Suprapubic skin (tissue), 4 donors: ENCODE measurements around the gene WDR12. TPM values are rescaled to one million over a fixed set of nuclear protein-coding genes. Genes with fewer than 3 reads are reported as not detected.
A peak's percentile ranks its signal among the peaks of the same experiment; 100 is the strongest.

Source experiments
- DNase-seq, 2 donors: peaks; one replicate each; pipeline ENCODE4 v3.0.0-alpha.2; 2019; ENCODE audit warnings: low spot score in 2 of 2
- H3K27ac ChIP-seq: fragments of 200-600 bp; sonication (generic); one replicate; pipeline ENCODE4 v1.5.1; 2019
- H3K27me3 ChIP-seq: fragments of 200-600 bp; sonication (generic); one replicate; pipeline ENCODE4 v1.5.1; 2019
- H3K36me3 ChIP-seq: fragments of 200-600 bp; sonication (generic); one replicate; pipeline ENCODE4 v1.5.1; 2019
- H3K4me1 ChIP-seq: fragments of 200-600 bp; sonication (generic); one replicate; pipeline ENCODE4 v1.5.1; 2019
- H3K4me3 ChIP-seq: fragments of 200-600 bp; sonication (generic); one replicate; pipeline ENCODE4 v1.5.1; 2019; ENCODE audit warnings: mild to moderate bottlenecking
- H3K9me3 ChIP-seq: fragments of 200-600 bp; sonication (generic); one replicate; pipeline ENCODE4 v1.5.1; 2019
- EP300 ChIP-seq: sonication (generic); formaldehyde crosslinking; IDR thresholded peaks from one replicate; pipeline ENCODE4 v1.6.1; 2017; ENCODE audit warnings: antibody characterized with exemption
- POLR2A ChIP-seq, 2 donors: fragments of 450-650 bp; IDR thresholded peaks; one replicate each; pipeline ENCODE4 v1.6.1; 2017; ENCODE audit warnings: antibody characterized with exemption in 2 of 2, mild to moderate bottlenecking in 2 of 2, moderate library complexity in 2 of 2
- POLR2AphosphoS5 ChIP-seq, 3 donors: sonication (generic); formaldehyde crosslinking; IDR thresholded peaks; one replicate each; pipeline ENCODE4 v1.6.1; 2017; ENCODE audit warnings: antibody characterized with exemption in 3 of 3
- WGBS: methylation state at CpG from one replicate; pipeline ENCODE4 v1.1.5; 2018; 5-methylcytosine and 5-hydroxymethylcytosine counted together
- total RNA-seq, 4 donors: library from RNA; depleted of rRNA; stranded (reverse); fragments of >200 nt; gene quantifications; one replicate each; pipeline ENCODE4 v1.1.0, GENCODE V29; 2016
- TF ChIP-seq, protein P1 (sequence below), 2 donors: fragments of 200-600 bp in 1 of 2; fragments of 450-650 bp in 1 of 2; sonication (generic) in 1 of 2; IDR thresholded peaks; one replicate each; pipeline ENCODE4 v1.5.1; 2016 to 2019; ENCODE audit warnings: antibody characterized with exemption in 2 of 2, mild to moderate bottlenecking in 1 of 2, moderate library complexity in 1 of 2

WDR12 gene
- total RNA-seq, 4 donors from 2014 or later: 18.2 to 30.2 (median 26.2) TPM

GRCh38 chr2:202885190-202885589, 26.3 kb downstream of the WDR12 start:
- H3K9me3 ChIP-seq: no peaks in the 10 kb centered on the region
- H3K4me3 ChIP-seq: no peak overlapping the region
- H3K27ac ChIP-seq: no peak overlapping the region
- no peak for TF ChIP-seq EP300
- no peak for TF ChIP-seq POLR2AphosphoS5 (IDR thresholded peaks at IDR 0.05)
- TF ChIP-seq, protein P1, sequence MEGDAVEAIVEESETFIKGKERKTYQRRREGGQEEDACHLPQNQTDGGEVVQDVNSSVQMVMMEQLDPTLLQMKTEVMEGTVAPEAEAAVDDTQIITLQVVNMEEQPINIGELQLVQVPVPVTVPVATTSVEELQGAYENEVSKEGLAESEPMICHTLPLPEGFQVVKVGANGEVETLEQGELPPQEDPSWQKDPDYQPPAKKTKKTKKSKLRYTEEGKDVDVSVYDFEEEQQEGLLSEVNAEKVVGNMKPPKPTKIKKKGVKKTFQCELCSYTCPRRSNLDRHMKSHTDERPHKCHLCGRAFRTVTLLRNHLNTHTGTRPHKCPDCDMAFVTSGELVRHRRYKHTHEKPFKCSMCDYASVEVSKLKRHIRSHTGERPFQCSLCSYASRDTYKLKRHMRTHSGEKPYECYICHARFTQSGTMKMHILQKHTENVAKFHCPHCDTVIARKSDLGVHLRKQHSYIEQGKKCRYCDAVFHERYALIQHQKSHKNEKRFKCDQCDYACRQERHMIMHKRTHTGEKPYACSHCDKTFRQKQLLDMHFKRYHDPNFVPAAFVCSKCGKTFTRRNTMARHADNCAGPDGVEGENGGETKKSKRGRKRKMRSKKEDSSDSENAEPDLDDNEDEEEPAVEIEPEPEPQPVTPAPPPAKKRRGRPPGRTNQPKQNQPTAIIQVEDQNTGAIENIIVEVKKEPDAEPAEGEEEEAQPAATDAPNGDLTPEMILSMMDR (IDR thresholded peaks at IDR 0.05): no peak
- TF ChIP-seq POLR2A (IDR thresholded peaks at IDR 0.05): no peak
- 95% methylated on average over 7 of the region's 7 CpGs for WGBS
- DNase-seq: no peak
- H3K27me3 ChIP-seq: no peaks in the 10 kb centered on the region
- H3K36me3 ChIP-seq: peaks cover 65% of the 10 kb centered on the region
- H3K4me1 ChIP-seq: no peaks in the 10 kb centered on the region

GRCh38 chr2:202883987-202884675, 27.3 kb downstream of the WDR12 start:
- TF ChIP-seq POLR2A (IDR thresholded peaks at IDR 0.05) (no peak), POLR2AphosphoS5 (IDR thresholded peaks at IDR 0.05) (no peak), EP300 (no peak)
- TF ChIP-seq, protein P1 (IDR thresholded peaks at IDR 0.05): no peak
- no peaks in the 10 kb centered on the region for H3K27me3 ChIP-seq
- no peak overlapping the region for H3K27ac ChIP-seq
- H3K4me3 ChIP-seq: no peak overlapping the region
- no peak for DNase-seq
- 90% methylated on average over 5 of the region's 5 CpGs for WGBS
- H3K9me3 ChIP-seq: no peaks in the 10 kb centered on the region
- H3K4me1 ChIP-seq: no peaks in the 10 kb centered on the region
- peaks cover 70% of the 10 kb centered on the region for H3K36me3 ChIP-seq

- H3K9me3 ChIP-seq: no peaks in the 10 kb centered on the region
- TF ChIP-seq POLR2AphosphoS5 (IDR thresholded peaks at IDR 0.05) (no peak), EP300 (no peak), POLR2A (IDR thresholded peaks at IDR 0.05) (no peak)
- TF ChIP-seq, protein P1 (IDR thresholded peaks at IDR 0.05): no peak
- WGBS: 90% methylated on average over 4 of the region's 4 CpGs
- H3K4me1 ChIP-seq: no peaks in the 10 kb centered on the region
- peaks cover 58% of the 10 kb centered on the region for H3K36me3 ChIP-seq
- H3K27me3 ChIP-seq: no peaks in the 10 kb centered on the region
- DNase-seq: no peak
- H3K27ac ChIP-seq: no peak overlapping the region
- H3K4me3 ChIP-seq: no peak overlapping the region
Measured at GRCh38 chr2:202881570-202881969, 29.9 kb downstream of the WDR12 start.

DNA sequence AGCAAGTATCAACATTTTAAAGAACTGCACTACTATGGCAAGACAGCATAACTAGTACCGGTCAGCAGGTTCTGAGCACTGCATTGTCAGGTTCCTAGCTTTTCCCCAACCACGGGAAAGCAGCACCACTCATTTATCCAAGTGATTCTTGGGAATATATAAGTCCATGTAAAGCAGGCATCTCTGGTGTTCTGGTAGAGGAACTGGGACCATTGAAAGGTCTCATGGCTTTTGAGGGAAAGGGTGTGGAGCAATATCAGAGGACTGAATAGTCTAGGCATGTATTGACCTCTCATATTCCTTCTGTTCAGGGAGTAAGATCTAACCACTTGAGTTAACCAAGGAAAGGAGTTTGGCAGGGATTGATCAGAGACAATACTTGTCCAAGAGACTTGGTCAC, 33.8 kb downstream of the WDR12 start:
- DNase-seq: no peak
- Histone ChIP-seq H3K4me3 (no peak overlapping the region), H3K27me3 (no peaks in the 10 kb centered on the region), H3K4me1 (no peaks in the 10 kb centered on the region), H3K36me3 (peaks cover 32% of the 10 kb centered on the region), H3K27ac (no peak overlapping the region), H3K9me3 (no peaks in the 10 kb centered on the region)
- TF ChIP-seq POLR2AphosphoS5 (IDR thresholded peaks at IDR 0.05) (no peak), POLR2A (IDR thresholded peaks at IDR 0.05) (no peak), EP300 (no peak)
- TF ChIP-seq, protein P1 (IDR thresholded peaks at IDR 0.05): no peak
- WGBS: 94% methylated on average over 2 of the region's 2 CpGs

DNA sequence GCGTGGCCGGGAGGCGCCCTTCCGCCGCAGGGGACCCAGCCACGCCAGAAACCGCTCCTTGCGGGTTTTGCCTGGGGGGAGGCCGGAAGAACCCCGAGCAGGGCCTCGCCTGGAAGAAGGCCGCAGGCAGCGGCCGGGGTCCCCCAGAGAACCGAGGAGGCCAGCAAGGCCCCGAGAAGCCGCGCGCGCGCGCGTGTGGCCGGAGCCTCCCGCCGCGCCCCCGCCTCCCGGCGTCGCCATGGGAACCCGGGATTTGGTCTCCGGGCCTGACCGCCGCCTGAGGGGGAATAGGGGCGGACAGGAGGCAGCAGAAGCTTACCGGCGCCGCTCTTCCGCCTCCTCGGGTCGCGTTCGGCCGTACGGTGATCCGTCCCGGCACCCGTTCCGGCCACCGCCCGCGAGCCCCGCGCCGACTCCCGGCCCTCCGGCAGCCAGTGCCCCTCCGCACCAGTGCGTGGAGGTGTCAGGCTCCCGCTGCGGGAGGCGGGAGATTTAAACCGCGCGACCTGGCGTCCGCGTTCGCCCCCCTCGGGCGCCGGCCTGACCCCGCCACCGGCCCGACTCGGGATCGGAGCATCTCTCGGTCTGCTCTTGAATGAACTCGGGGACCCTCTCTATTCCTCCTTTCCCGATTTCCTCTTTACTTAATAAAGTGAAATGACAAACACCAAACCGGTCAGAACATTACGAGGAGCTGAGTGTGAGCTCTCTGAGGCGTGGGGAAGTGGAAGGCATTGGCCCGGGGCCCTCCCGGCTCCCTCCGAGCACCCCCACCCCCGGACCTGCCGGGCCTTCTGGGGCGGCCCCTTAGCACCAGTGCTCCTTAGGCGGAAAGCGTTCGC, 40.0 kb downstream of the WDR12 start, which contains the start of gene ICA1L:
ICA1L (minus strand) TSS at position 467 of the 842 bp plus-strand sequence. CDS start 42,757 bp downstream, outside the sequence.
- 1% methylated on average over 54 of the region's 93 CpGs for WGBS
- Histone ChIP-seq H3K36me3 (no peaks in the 10 kb centered on the region), H3K27ac (peak within 1 kb of the TSS; percentile 59), H3K27me3 (no peaks in the 10 kb centered on the region), H3K4me1 (peaks cover 12% of the 10 kb centered on the region), H3K9me3 (no peaks in the 10 kb centered on the region), H3K4me3 (peak within 1 kb of the TSS; percentile 70)
- DNase-seq: peak in 1 of 2 donors; percentile 73
- no peak for TF ChIP-seq EP300
- TF ChIP-seq POLR2A (IDR thresholded peaks at IDR 0.05): no peak
- TF ChIP-seq, protein P1 (IDR thresholded peaks at IDR 0.05): no peak
- TF ChIP-seq POLR2AphosphoS5 (IDR thresholded peaks at IDR 0.05): no peak
